RPMI7951 (cell line): ENCODE data around the gene CHRNB2. TPM values are rescaled to one million over a fixed set of nuclear protein-coding genes. Genes with fewer than 3 reads are reported as not detected.

Experiments
- DNase-seq: peaks from one replicate; pipeline ENCODE4 v3.0.0-alpha.2; 2012; ENCODE audit warnings: low read depth
- total RNA-seq: library from RNA; depleted of rRNA; stranded (reverse); fragments of >200 nt; shearing (Covaris generic); gene quantifications from 2 replicates; pipeline ENCODE4 v1.2.3, GENCODE V29; 2014

The CHRNB2 gene
- total RNA-seq, 1 experiment from 2014 or later, result not detected

- DNase-seq, result no peak
Observed at GRCh38 chr1:154552036-154552435, 15.5 kb upstream of the CHRNB2 start.

GRCh38 chr1:154553056-154554030 is 14.2 kb upstream of the CHRNB2 start:
- DNase-seq, result no peak

- peak; percentile 28 for DNase-seq
Observed at GRCh38 chr1:154556422-154556821, 11.2 kb upstream of the CHRNB2 start.

GRCh38 chr1:154557248-154557938 is 10.2 kb upstream of the CHRNB2 start:
- DNase-seq, result no peak

- DNase-seq, result peak; percentile 13
Observed at GRCh38 chr1:154557939-154558719, 9.4 kb upstream of the CHRNB2 start, which contains the start of gene UBE2Q1. Gene UBE2Q1 (minus strand): TSS chr1:154558662. CDS start chr1:154558553, 109 bp downstream.

GRCh38 chr1:154558720-154559465 is 8.7 kb upstream of the CHRNB2 start:
- peak; percentile 97 for DNase-seq

GRCh38 chr1:154559466-154560044 is 8.0 kb upstream of the CHRNB2 start:
- peak; percentile 88 for DNase-seq

GRCh38 chr1:154565876-154566275 is 1.7 kb upstream of the CHRNB2 start:
- DNase-seq, result no peak

GRCh38 chr1:154568157-154568815 is 708 bp downstream of the CHRNB2 start:
- DNase-seq, result no peak

GRCh38 chr1:154571244-154571963 is 3.8 kb downstream of the CHRNB2 start:
- DNase-seq, result no peak

GRCh38 chr1:154571964-154572288 is 4.3 kb downstream of the CHRNB2 start:
- DNase-seq, result no peak

- no peak for DNase-seq
Observed at GRCh38 chr1:154572468-154573167, 5.0 kb downstream of the CHRNB2 start.

- DNase-seq, result no peak
Observed at GRCh38 chr1:154573168-154573510, 5.6 kb downstream of the CHRNB2 start.

- peak; percentile 20 for DNase-seq
Observed at GRCh38 chr1:154574716-154575115, 7.1 kb downstream of the CHRNB2 start.

GRCh38 chr1:154575147-154575927 is 7.8 kb downstream of the CHRNB2 start:
- DNase-seq, result no peak

GRCh38 chr1:154575951-154576566 is 8.5 kb downstream of the CHRNB2 start:
- DNase-seq, result no peak

GRCh38 chr1:154577346-154578057 is 9.9 kb downstream of the CHRNB2 start:
- no peak for DNase-seq
